Fibroblast of lung (primary cell): ENCODE data around the gene OXCT1. TPM values are rescaled to one million over a fixed set of nuclear protein-coding genes. Genes with fewer than 3 reads are reported as not detected.
"Not testable (repeated sequence)": the region's sequence is repeated elsewhere in the genome, so short reads cannot be mapped to it uniquely, and the experiment has no call there.

Experiments used
- DNase-seq, 2 donors: peaks; one replicate each; pipeline versions ENCODE4 v3.0.0 to v3.0.0-alpha.2; 2010; ENCODE audit warnings: low read depth in 2 of 2
- H2AFZ ChIP-seq: 2 replicates; pipeline ENCODE4 v1.5.1; 2012; ENCODE audit warnings: low read length, control low read depth, inconsistent platforms
- H3K27ac ChIP-seq: 2 replicates; pipeline ENCODE4 v1.5.1; 2011; ENCODE audit warnings: low read length, control low read depth; ENCODE audit not compliant: insufficient read depth
- H3K27me3 ChIP-seq: 2 replicates; pipeline ENCODE4 v1.5.1; 2011; ENCODE audit warnings: mild to moderate bottlenecking, low read length; ENCODE audit not compliant: control insufficient read depth, insufficient read depth
- H3K36me3 ChIP-seq: 2 replicates; pipeline ENCODE4 v1.5.1; 2011; ENCODE audit warnings: low read length; ENCODE audit not compliant: control insufficient read depth, insufficient read depth
- H3K4me1 ChIP-seq: 2 replicates; pipeline ENCODE4 v1.5.1; 2011; ENCODE audit warnings: low read length; ENCODE audit not compliant: control insufficient read depth, insufficient read depth; ENCODE audit errors: extremely low read depth
- H3K4me2 ChIP-seq: 2 replicates; pipeline ENCODE4 v1.5.1; 2011; ENCODE audit warnings: low read length, control low read depth; ENCODE audit not compliant: insufficient read depth; ENCODE audit errors: extremely low read depth
- H3K4me3 ChIP-seq, 4 experiments: fragments of 200-600 bp in 1 of 4; sonication (generic) in 1 of 4; replicated peaks in 1 of 4; 2 replicates each; pipeline ENCODE4 v1.5.1; 2011 to 2016; ENCODE audit warnings: low read length in 4 of 4, low read depth in 3 of 4, mild to moderate bottlenecking in 3 of 4, control low read depth in 2 of 4, inconsistent platforms in 1 of 4, mixed read lengths in 1 of 4; ENCODE audit not compliant: insufficient read depth in 1 of 4; ENCODE audit errors: control extremely low read depth in 1 of 4
- H3K79me2 ChIP-seq: 2 replicates; pipeline ENCODE4 v1.5.1; 2012; ENCODE audit warnings: mild to moderate bottlenecking, low read length, inconsistent platforms; ENCODE audit not compliant: control insufficient read depth, insufficient read depth
- H3K9ac ChIP-seq: 2 replicates; pipeline ENCODE4 v1.5.1; 2011; ENCODE audit warnings: mild to moderate bottlenecking, low read length, control low read depth; ENCODE audit not compliant: insufficient read depth
- H3K9me3 ChIP-seq: 2 replicates; pipeline ENCODE4 v1.5.1; 2012; ENCODE audit warnings: low read depth, low read length; ENCODE audit not compliant: control insufficient read depth, insufficient read depth
- H4K20me1 ChIP-seq: 2 replicates; pipeline ENCODE4 v1.5.1; 2011; ENCODE audit warnings: low read length; ENCODE audit not compliant: control insufficient read depth, insufficient read depth; ENCODE audit errors: extremely low read depth
- EZH2 ChIP-seq: IDR thresholded peaks from 2 replicates; pipeline ENCODE4 v1.5.1; 2012; ENCODE audit warnings: low read length, control low read depth, mild to moderate bottlenecking; ENCODE audit errors: missing control alignments
- polyA plus RNA-seq, 2 donors: library from polyadenylated mRNA; depleted of rRNA in 1 of 2; stranded (reverse) in 1 of 2; unstranded in 1 of 2; fragments of >200 nt; gene quantifications; 2 replicates each; pipeline ENCODE4 v1.2.1, GENCODE V29; 2011 to 2012; ENCODE audit warnings: missing spikeins in 1 of 2
- total RNA-seq: library from RNA; depleted of rRNA; stranded (reverse); fragments of >200 nt; gene quantifications from 2 replicates; pipeline ENCODE4 v1.2.1, GENCODE V29; 2014
- TF ChIP-seq, protein P1 (sequence below), 2 donors: IDR thresholded peaks in 1 of 2; conservative IDR thresholded peaks in 1 of 2; 1 replicate in 1 of 2; 2 replicates in 1 of 2; pipeline ENCODE4 v1.5.1; 2011 to 2012; ENCODE audit warnings: low read length in 2 of 2, control low read depth in 1 of 2, inconsistent platforms in 1 of 2, low read depth in 1 of 2, mild to moderate bottlenecking in 1 of 2

OXCT1 gene
- total and polyA plus RNA-seq, 2 donors (not counting 1 experiment from before 2014, with no cell fraction given): 35.7 to 56.3 TPM

DNA sequence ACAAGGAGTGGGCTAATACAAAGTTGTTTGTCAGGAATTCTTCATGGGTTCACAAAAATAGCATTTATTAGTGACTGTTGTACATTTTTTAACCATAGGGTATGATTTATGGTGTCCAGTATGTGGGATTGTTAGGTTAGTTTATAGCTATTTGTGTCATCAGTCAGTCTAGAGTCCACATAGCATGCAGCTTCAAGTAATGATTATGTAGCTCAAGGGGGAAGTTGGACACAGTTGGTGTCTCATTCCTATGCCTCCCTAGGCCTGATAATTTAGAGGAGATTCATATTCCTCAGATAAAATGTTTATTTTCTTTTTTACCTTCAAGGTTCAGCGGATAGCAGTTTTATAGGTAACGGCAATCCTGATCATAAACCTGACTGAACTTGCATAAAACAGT is 153.8 kb downstream of the OXCT1 start:
- H3K27ac ChIP-seq: no peak overlapping the region
- TF ChIP-seq, protein P1, sequence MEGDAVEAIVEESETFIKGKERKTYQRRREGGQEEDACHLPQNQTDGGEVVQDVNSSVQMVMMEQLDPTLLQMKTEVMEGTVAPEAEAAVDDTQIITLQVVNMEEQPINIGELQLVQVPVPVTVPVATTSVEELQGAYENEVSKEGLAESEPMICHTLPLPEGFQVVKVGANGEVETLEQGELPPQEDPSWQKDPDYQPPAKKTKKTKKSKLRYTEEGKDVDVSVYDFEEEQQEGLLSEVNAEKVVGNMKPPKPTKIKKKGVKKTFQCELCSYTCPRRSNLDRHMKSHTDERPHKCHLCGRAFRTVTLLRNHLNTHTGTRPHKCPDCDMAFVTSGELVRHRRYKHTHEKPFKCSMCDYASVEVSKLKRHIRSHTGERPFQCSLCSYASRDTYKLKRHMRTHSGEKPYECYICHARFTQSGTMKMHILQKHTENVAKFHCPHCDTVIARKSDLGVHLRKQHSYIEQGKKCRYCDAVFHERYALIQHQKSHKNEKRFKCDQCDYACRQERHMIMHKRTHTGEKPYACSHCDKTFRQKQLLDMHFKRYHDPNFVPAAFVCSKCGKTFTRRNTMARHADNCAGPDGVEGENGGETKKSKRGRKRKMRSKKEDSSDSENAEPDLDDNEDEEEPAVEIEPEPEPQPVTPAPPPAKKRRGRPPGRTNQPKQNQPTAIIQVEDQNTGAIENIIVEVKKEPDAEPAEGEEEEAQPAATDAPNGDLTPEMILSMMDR (conservative IDR thresholded peaks at IDR 0.05 in 1 of 2, IDR thresholded peaks at IDR 0.05 in 1 of 2; ENCODE audit: low read depth in 1 of 2, low read length in 2 of 2): no peak
- no peak for TF ChIP-seq EZH2
- H4K20me1 ChIP-seq: no peaks in the 10 kb centered on the region
- no peaks in the 10 kb centered on the region for H3K9me3 ChIP-seq
- H3K4me1 ChIP-seq: no peaks in the 10 kb centered on the region
- H3K79me2 ChIP-seq: no peaks in the 10 kb centered on the region
- H2AFZ ChIP-seq: no peak overlapping the region
- no peak for DNase-seq
- H3K4me3 ChIP-seq: no peak overlapping the region
- no peaks in the 10 kb centered on the region for H3K27me3 ChIP-seq
- no peak overlapping the region for H3K9ac ChIP-seq
- H3K4me2 ChIP-seq: no peak overlapping the region
- no peaks in the 10 kb centered on the region for H3K36me3 ChIP-seq

DNA sequence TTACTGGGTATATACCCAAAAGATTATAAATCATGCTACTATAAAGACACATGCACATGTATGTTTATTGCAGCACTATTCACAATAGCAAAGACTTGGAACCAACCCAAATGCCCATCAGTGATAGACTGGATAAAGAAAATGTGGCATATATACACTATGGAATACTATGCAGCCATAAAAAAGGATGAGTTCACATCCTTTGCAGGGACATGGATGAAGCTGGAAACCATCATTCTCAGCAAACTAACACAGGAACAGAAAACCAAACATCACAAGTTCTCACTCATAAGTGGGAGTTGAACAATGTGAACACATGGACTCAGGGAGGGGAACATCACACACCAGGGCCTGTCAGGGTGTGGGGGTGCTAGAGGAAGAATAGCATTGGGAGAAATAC is 155.8 kb downstream of the OXCT1 start:
- not testable (repeated sequence) for H3K4me3 ChIP-seq, H3K9ac ChIP-seq, H3K9me3 ChIP-seq, H3K79me2 ChIP-seq, H3K36me3 ChIP-seq, H3K27ac ChIP-seq, H3K27me3 ChIP-seq, H2AFZ ChIP-seq, H3K4me1 ChIP-seq, H3K4me2 ChIP-seq, H4K20me1 ChIP-seq, DNase-seq

DNA sequence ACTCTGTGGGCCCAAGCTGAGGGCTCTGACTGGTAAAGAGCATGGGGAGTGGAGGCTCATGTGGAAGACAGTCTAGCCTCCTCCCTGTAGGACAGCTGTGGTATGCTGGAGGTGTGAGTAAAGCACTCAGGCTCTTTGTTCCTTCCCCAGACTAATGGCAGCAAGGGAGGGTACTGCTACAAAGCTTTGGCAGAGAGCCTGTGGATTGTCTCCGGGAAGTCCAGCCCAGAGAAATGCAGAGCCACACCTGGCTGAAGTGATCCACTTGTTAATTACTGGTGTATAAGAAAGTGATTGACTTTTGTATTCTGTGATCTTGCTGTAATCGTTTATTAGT is 161.7 kb downstream of the OXCT1 start:
- H3K79me2 ChIP-seq: no peaks in the 10 kb centered on the region
- no peak overlapping the region for H3K4me2 ChIP-seq
- no peak for DNase-seq
- H3K36me3 ChIP-seq: no peaks in the 10 kb centered on the region
- H3K9ac ChIP-seq: no peak overlapping the region
- no peaks in the 10 kb centered on the region for H3K4me1 ChIP-seq
- H3K27ac ChIP-seq: no peak overlapping the region
- H2AFZ ChIP-seq: no peak overlapping the region
- H3K4me3 ChIP-seq: no peak overlapping the region
- no peaks in the 10 kb centered on the region for H3K9me3 ChIP-seq
- H3K27me3 ChIP-seq: no peaks in the 10 kb centered on the region
- no peaks in the 10 kb centered on the region for H4K20me1 ChIP-seq
- TF ChIP-seq, protein P1 (conservative IDR thresholded peaks at IDR 0.05 in 1 of 2, IDR thresholded peaks at IDR 0.05 in 1 of 2; ENCODE audit: low read depth in 1 of 2, low read length in 2 of 2): no peak
- no peak for TF ChIP-seq EZH2
